ENCODE data around the gene ERC2.

DNA sequence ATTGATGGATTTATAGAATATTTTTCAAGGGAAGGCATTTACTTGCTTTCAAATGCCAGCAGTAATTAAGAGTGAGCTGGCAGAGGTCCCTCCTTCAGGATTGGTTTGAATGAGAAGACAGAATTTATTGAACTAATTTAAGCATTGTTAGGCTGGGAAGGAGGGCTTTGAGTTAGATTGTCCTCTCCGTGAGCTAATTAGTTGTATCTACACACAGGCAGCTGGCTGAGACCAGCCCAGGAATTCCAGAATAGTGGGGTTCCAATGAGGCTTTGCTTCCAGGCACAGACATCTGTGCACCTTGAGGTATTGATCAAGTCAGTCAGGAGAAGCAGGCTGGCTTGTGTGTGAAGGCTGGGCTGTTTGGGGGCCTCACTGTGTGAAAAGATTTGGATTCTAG is 857.1 kb downstream of the ERC2 start:
- TF ChIP-seq, protein P1, sequence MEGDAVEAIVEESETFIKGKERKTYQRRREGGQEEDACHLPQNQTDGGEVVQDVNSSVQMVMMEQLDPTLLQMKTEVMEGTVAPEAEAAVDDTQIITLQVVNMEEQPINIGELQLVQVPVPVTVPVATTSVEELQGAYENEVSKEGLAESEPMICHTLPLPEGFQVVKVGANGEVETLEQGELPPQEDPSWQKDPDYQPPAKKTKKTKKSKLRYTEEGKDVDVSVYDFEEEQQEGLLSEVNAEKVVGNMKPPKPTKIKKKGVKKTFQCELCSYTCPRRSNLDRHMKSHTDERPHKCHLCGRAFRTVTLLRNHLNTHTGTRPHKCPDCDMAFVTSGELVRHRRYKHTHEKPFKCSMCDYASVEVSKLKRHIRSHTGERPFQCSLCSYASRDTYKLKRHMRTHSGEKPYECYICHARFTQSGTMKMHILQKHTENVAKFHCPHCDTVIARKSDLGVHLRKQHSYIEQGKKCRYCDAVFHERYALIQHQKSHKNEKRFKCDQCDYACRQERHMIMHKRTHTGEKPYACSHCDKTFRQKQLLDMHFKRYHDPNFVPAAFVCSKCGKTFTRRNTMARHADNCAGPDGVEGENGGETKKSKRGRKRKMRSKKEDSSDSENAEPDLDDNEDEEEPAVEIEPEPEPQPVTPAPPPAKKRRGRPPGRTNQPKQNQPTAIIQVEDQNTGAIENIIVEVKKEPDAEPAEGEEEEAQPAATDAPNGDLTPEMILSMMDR (IDR thresholded peaks at IDR 0.05; ENCODE audit: low read depth, low read length): no peak
- TF ChIP-seq POLR2A (IDR thresholded peaks at IDR 0.05; ENCODE audit: extremely low read depth, insufficient read length): no peak

Measured in NB4 (cell line).